ENCODE measurements around the gene PACSIN1.

DNA sequence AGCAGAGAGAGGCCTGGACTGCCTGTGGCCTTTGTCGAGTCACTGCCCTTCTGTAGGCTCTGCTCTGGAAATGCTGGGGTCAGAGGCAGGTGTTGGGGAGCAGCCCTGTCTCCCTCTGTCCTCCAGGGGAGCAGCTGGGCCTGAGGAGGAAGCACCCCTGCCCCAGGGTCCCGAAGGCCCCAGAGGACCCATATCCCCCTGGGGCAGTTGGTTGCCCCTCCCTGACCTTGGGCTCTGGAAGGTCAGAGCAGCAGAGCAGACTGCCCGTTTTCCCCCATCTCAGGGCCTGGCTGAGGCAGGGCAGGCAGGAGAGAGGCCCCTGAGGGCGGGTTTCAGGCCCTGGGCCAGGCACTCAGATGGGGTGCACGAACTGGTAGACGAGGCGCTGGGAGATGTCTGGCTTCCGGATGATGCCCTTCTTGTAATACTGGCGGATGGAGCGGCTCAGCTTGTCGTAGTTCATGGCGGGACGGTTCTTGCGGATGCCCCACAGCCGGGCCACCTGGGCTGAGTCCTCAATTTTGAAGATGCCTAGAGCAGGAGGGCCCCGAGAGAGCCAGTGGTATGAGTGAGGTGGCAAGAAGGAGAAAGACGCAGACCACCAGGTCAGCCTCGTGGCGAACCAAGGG is 72.2 kb downstream of the PACSIN1 start:
- TF ChIP-seq, protein P1, sequence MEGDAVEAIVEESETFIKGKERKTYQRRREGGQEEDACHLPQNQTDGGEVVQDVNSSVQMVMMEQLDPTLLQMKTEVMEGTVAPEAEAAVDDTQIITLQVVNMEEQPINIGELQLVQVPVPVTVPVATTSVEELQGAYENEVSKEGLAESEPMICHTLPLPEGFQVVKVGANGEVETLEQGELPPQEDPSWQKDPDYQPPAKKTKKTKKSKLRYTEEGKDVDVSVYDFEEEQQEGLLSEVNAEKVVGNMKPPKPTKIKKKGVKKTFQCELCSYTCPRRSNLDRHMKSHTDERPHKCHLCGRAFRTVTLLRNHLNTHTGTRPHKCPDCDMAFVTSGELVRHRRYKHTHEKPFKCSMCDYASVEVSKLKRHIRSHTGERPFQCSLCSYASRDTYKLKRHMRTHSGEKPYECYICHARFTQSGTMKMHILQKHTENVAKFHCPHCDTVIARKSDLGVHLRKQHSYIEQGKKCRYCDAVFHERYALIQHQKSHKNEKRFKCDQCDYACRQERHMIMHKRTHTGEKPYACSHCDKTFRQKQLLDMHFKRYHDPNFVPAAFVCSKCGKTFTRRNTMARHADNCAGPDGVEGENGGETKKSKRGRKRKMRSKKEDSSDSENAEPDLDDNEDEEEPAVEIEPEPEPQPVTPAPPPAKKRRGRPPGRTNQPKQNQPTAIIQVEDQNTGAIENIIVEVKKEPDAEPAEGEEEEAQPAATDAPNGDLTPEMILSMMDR (IDR thresholded peaks at IDR 0.05) = no peak
- TF ChIP-seq POLR2A (IDR thresholded peaks at IDR 0.05) = no peak
- TF ChIP-seq EP300 (IDR thresholded peaks at IDR 0.05) = no peak
